Suprapubic skin (tissue), 4 donors: ENCODE measurements around the gene ZNF362. TPM values are rescaled to one million over a fixed set of nuclear protein-coding genes. Genes with fewer than 3 reads are reported as not detected.
A peak's percentile ranks its signal among the peaks of the same experiment; 100 is the strongest.

Experiments
- DNase-seq, 2 donors: peaks; one replicate each; pipeline ENCODE4 v3.0.0-alpha.2; 2019; ENCODE audit warnings: low spot score in 2 of 2
- H3K27ac ChIP-seq: fragments of 200-600 bp; sonication (generic); one replicate; pipeline ENCODE4 v1.5.1; 2019
- H3K27me3 ChIP-seq: fragments of 200-600 bp; sonication (generic); one replicate; pipeline ENCODE4 v1.5.1; 2019
- H3K36me3 ChIP-seq: fragments of 200-600 bp; sonication (generic); one replicate; pipeline ENCODE4 v1.5.1; 2019
- H3K4me1 ChIP-seq: fragments of 200-600 bp; sonication (generic); one replicate; pipeline ENCODE4 v1.5.1; 2019
- H3K4me3 ChIP-seq: fragments of 200-600 bp; sonication (generic); one replicate; pipeline ENCODE4 v1.5.1; 2019; ENCODE audit warnings: mild to moderate bottlenecking
- H3K9me3 ChIP-seq: fragments of 200-600 bp; sonication (generic); one replicate; pipeline ENCODE4 v1.5.1; 2019
- EP300 ChIP-seq: sonication (generic); formaldehyde crosslinking; IDR thresholded peaks from one replicate; pipeline ENCODE4 v1.6.1; 2017; ENCODE audit warnings: antibody characterized with exemption
- POLR2A ChIP-seq, 2 donors: fragments of 450-650 bp; IDR thresholded peaks; one replicate each; pipeline ENCODE4 v1.6.1; 2017; ENCODE audit warnings: antibody characterized with exemption in 2 of 2, mild to moderate bottlenecking in 2 of 2, moderate library complexity in 2 of 2
- POLR2AphosphoS5 ChIP-seq, 3 donors: sonication (generic); formaldehyde crosslinking; IDR thresholded peaks; one replicate each; pipeline ENCODE4 v1.6.1; 2017; ENCODE audit warnings: antibody characterized with exemption in 3 of 3
- WGBS: methylation state at CpG from one replicate; pipeline ENCODE4 v1.1.5; 2018; 5-methylcytosine and 5-hydroxymethylcytosine counted together
- total RNA-seq, 4 donors: library from RNA; depleted of rRNA; stranded (reverse); fragments of >200 nt; gene quantifications; one replicate each; pipeline ENCODE4 v1.1.0, GENCODE V29; 2016
- TF ChIP-seq, protein P1 (sequence below), 2 donors: fragments of 200-600 bp in 1 of 2; fragments of 450-650 bp in 1 of 2; sonication (generic) in 1 of 2; IDR thresholded peaks; one replicate each; pipeline ENCODE4 v1.5.1; 2016 to 2019; ENCODE audit warnings: antibody characterized with exemption in 2 of 2, mild to moderate bottlenecking in 1 of 2, moderate library complexity in 1 of 2

The ZNF362 gene
- total RNA-seq, 4 donors from 2014 or later, result 18.7 to 23.9 (median 21.9) TPM

DNA sequence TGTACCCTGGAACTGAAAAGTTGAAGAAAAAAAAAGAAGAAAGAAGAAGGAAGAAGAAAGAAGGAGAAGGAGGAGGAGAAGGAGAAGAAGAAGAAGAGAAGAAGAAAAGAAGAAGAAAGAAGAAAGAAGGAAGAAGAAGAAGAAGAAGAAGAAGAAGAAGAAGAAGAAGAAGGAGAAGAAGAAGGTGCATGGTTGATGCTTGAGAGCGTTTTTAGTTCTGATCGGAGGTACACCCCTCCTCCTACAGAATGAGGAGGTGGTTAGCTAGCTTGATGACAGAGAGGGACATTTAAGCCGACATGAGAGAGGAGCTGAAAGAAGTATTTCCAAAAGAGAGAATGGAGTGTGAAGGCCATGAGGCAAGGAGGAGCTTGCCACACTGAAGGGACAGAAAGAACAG, 5.6 kb upstream of the ZNF362 start:
- Histone ChIP-seq H3K27me3 (no peaks in the 10 kb centered on the region), H3K36me3 (no peaks in the 10 kb centered on the region), H3K9me3 (no peaks in the 10 kb centered on the region), H3K4me3 (no peak overlapping the region), H3K4me1 (peaks cover 16% of the 10 kb centered on the region), H3K27ac (no peak overlapping the region)
- 92% methylated on average over 3 of the region's 3 CpGs for WGBS
- TF ChIP-seq EP300 (no peak), POLR2A (IDR thresholded peaks at IDR 0.05) (no peak), POLR2AphosphoS5 (IDR thresholded peaks at IDR 0.05) (no peak)
- TF ChIP-seq, protein P1, sequence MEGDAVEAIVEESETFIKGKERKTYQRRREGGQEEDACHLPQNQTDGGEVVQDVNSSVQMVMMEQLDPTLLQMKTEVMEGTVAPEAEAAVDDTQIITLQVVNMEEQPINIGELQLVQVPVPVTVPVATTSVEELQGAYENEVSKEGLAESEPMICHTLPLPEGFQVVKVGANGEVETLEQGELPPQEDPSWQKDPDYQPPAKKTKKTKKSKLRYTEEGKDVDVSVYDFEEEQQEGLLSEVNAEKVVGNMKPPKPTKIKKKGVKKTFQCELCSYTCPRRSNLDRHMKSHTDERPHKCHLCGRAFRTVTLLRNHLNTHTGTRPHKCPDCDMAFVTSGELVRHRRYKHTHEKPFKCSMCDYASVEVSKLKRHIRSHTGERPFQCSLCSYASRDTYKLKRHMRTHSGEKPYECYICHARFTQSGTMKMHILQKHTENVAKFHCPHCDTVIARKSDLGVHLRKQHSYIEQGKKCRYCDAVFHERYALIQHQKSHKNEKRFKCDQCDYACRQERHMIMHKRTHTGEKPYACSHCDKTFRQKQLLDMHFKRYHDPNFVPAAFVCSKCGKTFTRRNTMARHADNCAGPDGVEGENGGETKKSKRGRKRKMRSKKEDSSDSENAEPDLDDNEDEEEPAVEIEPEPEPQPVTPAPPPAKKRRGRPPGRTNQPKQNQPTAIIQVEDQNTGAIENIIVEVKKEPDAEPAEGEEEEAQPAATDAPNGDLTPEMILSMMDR (IDR thresholded peaks at IDR 0.05), result no peak
- no peak for DNase-seq

DNA sequence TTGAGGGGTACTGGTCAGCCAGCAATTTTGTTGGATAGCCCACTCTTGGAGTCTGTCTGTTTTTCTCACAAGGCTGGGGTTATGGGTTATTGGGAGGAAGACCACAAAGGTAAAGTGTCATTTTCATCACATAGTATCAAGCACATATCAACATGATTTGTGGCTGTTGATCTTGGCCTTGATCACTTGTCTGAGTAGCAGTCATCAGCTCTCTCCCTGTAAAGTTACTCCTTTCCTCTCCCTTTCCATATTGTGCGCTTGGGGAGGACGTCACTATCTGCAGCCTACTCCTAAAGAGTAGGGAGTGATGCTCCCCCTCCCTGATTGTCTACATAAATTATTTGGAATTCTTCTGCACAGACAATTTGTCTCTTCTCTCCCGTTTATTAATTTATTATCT, 1.8 kb upstream of the ZNF362 start:
- H3K9me3 ChIP-seq, result no peaks in the 10 kb centered on the region
- H3K36me3 ChIP-seq, result no peaks in the 10 kb centered on the region
- TF ChIP-seq, protein P1 (IDR thresholded peaks at IDR 0.05), result no peak
- TF ChIP-seq POLR2AphosphoS5 (IDR thresholded peaks at IDR 0.05) (no peak), EP300 (no peak), POLR2A (IDR thresholded peaks at IDR 0.05) (no peak)
- H3K27ac ChIP-seq, result no peak overlapping the region
- no peak overlapping the region for H3K4me3 ChIP-seq
- H3K4me1 ChIP-seq, result peaks cover 33% of the 10 kb centered on the region
- no peaks in the 10 kb centered on the region for H3K27me3 ChIP-seq
- 65% methylated on average over 3 of the region's 3 CpGs for WGBS
- no peak for DNase-seq

- WGBS, result 22% methylated on average over 12 of the region's 70 CpGs
- Histone ChIP-seq H3K9me3 (no peaks in the 10 kb centered on the region), H3K4me1 (peaks cover 41% of the 10 kb centered on the region), H3K4me3 (peak overlapping the region; percentile 72), H3K36me3 (no peaks in the 10 kb centered on the region), H3K27ac (peak overlapping the region; percentile 96), H3K27me3 (no peaks in the 10 kb centered on the region)
- peak; percentile 89 to 91 for DNase-seq
- TF ChIP-seq POLR2AphosphoS5 (IDR thresholded peaks at IDR 0.05) (no peak), POLR2A (IDR thresholded peaks at IDR 0.05) (peak; percentile 23 to 68)
Measured at GRCh38 chr1:33255347-33256220, 708 bp upstream of the ZNF362 start.

- no CpG with 5 or more reads among the region's 43 CpGs for WGBS
- H3K27me3 ChIP-seq, result no peaks in the 10 kb centered on the region
- no peak for DNase-seq
- no peaks in the 10 kb centered on the region for H3K36me3 ChIP-seq
- peak overlapping the region; percentile 96 for H3K27ac ChIP-seq
- H3K9me3 ChIP-seq, result no peaks in the 10 kb centered on the region
- TF ChIP-seq POLR2A (IDR thresholded peaks at IDR 0.05) (no peak), EP300 (no peak), POLR2AphosphoS5 (IDR thresholded peaks at IDR 0.05) (no peak)
- TF ChIP-seq, protein P1 (IDR thresholded peaks at IDR 0.05), result no peak
- H3K4me1 ChIP-seq, result peaks cover 47% of the 10 kb centered on the region
- peak overlapping the region; percentile 72 for H3K4me3 ChIP-seq
Measured at GRCh38 chr1:33256221-33256470, 146 bp upstream of the ZNF362 start.

- 2% methylated on average over 18 of the region's 18 CpGs for WGBS
- H3K36me3 ChIP-seq, result no peaks in the 10 kb centered on the region
- TF ChIP-seq EP300 (no peak), POLR2AphosphoS5 (IDR thresholded peaks at IDR 0.05) (no peak), POLR2A (IDR thresholded peaks at IDR 0.05) (no peak)
- TF ChIP-seq, protein P1 (IDR thresholded peaks at IDR 0.05), result no peak
- H3K9me3 ChIP-seq, result no peaks in the 10 kb centered on the region
- H3K27ac ChIP-seq, result peak overlapping the region; percentile 96
- H3K27me3 ChIP-seq, result no peaks in the 10 kb centered on the region
- no peak for DNase-seq
- H3K4me3 ChIP-seq, result peak overlapping the region; percentile 72
- H3K4me1 ChIP-seq, result peaks cover 52% of the 10 kb centered on the region
Measured at GRCh38 chr1:33257207-33257771, 997 bp downstream of the ZNF362 start.
